ENCODE results near the gene SFTPA2. TPM values are rescaled to one million over a fixed set of nuclear protein-coding genes. Genes with fewer than 3 reads are reported as not detected.
"Not testable (repeated sequence)": the region's sequence is repeated elsewhere in the genome, so short reads cannot be mapped to it uniquely, and the experiment has no call there.

SFTPA2 gene
- total RNA-seq, 2 donors from 2014 or later: not detected

GRCh38 chr10:79533142-79533902, 26.9 kb downstream of the SFTPA2 start:
- H3K27ac Mint-ChIP-seq; H3K36me3 Mint-ChIP-seq; ATAC-seq; H3K9me3 Mint-ChIP-seq; DNase-seq (ENCODE audit: low spot score in 2 of 2): not testable (repeated sequence)

DNA sequence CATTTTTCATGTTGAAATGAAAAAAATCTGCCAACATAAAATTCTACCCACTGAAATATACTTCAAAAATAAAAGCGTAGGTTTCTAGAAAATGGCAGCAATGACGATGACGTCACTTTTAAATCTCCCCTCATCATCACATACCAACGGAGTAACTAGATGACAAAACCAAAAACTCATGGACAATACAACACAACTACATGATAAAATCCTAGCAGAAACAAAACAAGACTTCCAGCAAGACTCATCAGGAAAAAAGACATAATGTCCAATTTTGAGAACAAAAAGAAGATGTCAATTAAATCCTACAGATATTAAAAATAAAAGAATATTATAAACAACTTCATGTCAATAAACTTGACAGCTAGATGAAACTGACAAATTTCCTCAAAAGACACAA, 31.9 kb downstream of the SFTPA2 start:
- H3K27ac Mint-ChIP-seq; H3K9me3 Mint-ChIP-seq; H3K36me3 Mint-ChIP-seq; DNase-seq (ENCODE audit: low spot score in 2 of 2); ATAC-seq: not testable (repeated sequence)

GRCh38 chr10:79525049-79525710, 35.0 kb downstream of the SFTPA2 start:
- DNase-seq (ENCODE audit: low spot score in 2 of 2); H3K36me3 Mint-ChIP-seq; ATAC-seq; H3K27ac Mint-ChIP-seq; H3K9me3 Mint-ChIP-seq: not testable (repeated sequence)

DNA sequence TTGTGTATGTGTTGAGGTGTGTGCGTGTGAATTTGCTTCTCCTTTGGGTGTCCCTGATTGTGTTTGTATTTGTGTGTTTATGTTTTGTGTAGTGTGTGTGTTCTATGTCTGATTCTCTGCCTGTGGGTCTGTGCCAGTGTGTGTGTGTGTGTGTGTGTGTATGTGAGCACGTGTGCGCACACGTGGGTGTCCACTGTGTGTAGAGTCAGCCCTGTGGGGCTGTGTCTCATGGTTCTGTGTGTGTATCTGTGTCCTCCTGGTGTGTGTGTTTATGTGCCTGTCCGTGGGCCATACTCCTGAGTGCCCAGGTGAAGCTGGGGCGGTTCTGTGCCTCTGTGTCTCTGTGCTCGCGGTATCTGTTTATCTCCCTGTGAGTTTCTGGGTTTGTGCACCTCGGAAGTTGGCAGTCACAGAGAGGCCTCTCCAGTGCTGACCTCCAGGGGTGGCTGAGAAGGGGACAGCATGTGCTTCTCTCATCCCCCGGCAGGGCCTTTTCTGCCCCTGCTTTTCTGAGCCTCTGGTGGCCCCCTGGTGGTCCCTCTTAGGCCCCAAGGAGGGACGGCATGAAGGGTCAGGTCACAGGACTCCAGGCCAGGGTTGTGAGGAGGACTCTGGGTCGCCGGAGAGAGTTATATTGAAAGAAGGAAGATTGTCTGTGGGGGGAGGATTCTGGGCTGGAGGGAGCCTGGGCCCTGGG, 36.9 kb downstream of the SFTPA2 start:
- H3K27ac Mint-ChIP-seq: peak overlapping the region in 1 of 2 donors; percentile 65
- not testable (repeated sequence) for ATAC-seq; H3K36me3 Mint-ChIP-seq; DNase-seq (ENCODE audit: low spot score in 2 of 2); H3K9me3 Mint-ChIP-seq

DNA sequence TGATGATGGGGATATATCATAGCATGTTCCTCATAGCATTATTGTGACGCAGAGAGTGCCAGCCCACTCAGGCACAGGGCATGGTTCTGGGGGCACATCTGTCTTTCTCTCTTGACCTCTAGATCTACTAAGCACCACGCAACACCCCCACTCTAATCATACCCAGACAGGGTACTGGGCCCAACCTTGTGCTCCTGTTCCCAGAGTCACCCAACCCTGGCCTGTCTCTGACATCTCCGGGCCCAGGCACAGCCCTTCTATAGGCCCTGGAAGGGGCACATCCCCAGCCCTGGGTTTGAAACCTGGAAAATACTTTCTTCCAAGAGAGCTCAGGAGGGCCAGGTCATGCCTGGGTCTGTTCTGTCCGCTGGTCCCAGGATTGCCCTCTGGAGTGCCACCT, 37.7 kb downstream of the SFTPA2 start:
- H3K36me3 Mint-ChIP-seq; H3K27ac Mint-ChIP-seq; DNase-seq (ENCODE audit: low spot score in 2 of 2); H3K9me3 Mint-ChIP-seq: not testable (repeated sequence)
- ATAC-seq: peak in 1 of 2 donors; percentile 26

- not testable (repeated sequence) for DNase-seq (ENCODE audit: low spot score in 2 of 2); ATAC-seq
These were observed 38.5 kb downstream of the SFTPA2 start for GRCh38 chr10:79521751-79522150.

GRCh38 chr10:79517567-79517966, 42.6 kb downstream of the SFTPA2 start:
- DNase-seq (ENCODE audit: low spot score in 2 of 2); H3K9me3 Mint-ChIP-seq; ATAC-seq; H3K36me3 Mint-ChIP-seq; H3K27ac Mint-ChIP-seq: not testable (repeated sequence)

More at GRCh38 chr10:79521751-79522150, 38.5 kb downstream of the SFTPA2 start:
- H3K27ac Mint-ChIP-seq, H3K9me3 Mint-ChIP-seq, H3K36me3 Mint-ChIP-seq: not testable (repeated sequence)

DNA sequence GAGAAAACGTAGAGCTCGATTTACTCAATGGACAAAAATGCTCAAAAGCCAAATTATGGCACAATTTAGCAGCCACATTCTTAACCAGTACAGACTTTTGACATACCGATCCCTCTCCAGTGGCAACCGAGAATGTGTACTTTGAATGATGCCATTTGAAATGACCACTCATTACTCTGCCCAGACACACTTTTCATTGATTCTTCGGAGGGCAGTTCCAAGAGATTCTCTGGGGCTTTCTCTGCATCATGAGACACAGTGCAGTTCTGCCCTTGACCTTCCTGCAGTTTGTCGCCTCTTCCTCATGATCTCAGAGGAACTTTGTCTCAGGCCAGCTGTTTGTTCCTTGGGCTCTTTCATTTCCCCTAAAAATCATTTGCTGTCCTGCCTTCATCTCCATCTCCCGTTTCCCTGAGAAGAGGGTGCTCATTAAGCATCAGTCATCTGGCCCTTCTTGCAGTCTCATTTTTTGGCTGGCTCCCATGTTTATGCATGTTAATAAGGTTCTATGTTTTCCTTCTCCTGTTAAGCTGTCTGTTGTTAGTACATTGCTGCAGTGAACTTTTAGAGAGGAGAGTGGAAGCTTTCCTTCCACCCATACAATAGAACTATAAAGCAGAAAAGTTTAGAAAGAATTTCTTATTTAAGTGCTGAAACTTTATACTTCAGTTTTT, 43.5 kb downstream of the SFTPA2 start:
- not testable (repeated sequence) for H3K27ac Mint-ChIP-seq; H3K9me3 Mint-ChIP-seq; ATAC-seq; DNase-seq (ENCODE audit: low spot score in 2 of 2); H3K36me3 Mint-ChIP-seq

DNA sequence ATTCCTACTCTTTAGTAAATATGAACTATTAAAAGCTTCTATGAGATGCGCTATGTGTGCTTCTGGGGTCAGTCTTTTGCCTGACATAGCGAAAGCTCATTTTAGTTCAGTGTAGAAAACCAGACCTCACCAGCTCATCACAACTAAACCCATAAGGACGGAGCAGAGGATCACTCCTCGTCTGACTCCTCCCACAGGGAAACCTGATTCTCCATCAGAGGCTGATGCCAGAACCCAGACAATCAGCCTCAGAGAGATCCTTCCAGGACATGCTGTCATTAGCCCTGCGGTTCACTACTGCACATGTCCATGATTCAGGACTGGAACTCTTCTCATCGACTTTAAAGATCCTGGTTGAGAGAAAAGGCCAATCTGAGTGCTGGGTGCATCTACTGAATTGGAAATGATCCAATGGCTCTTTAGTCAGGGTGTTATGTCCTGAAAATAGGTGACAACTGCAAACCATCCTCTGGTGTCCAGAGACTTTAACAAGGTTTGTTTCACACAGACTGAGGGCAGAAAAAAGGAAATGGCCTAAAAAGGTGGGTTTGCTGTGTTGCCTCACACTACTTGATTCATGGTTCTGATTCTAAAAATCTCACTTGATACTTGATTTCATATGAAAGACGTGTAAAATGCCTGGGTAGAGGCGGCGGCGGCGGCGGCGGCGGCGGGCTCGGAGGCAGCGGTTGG, 48.2 kb downstream of the SFTPA2 start, which contains the start of gene EIF5AL1:
EIF5AL1 (plus strand) TSS at position 643 of the 693 bp plus-strand sequence. CDS start 117 bp downstream, outside the sequence.
- ATAC-seq; H3K27ac Mint-ChIP-seq; H3K36me3 Mint-ChIP-seq; DNase-seq (ENCODE audit: low spot score in 2 of 2); H3K9me3 Mint-ChIP-seq: not testable (repeated sequence)

- H3K27ac Mint-ChIP-seq; DNase-seq (ENCODE audit: low spot score in 2 of 2); ATAC-seq; H3K9me3 Mint-ChIP-seq; H3K36me3 Mint-ChIP-seq: not testable (repeated sequence)
These were observed 50.2 kb downstream of the SFTPA2 start for GRCh38 chr10:79509934-79510508.

- peak; percentile 49 to 73 for ATAC-seq
- H3K27ac Mint-ChIP-seq; H3K9me3 Mint-ChIP-seq; DNase-seq (ENCODE audit: low spot score in 2 of 2); H3K36me3 Mint-ChIP-seq: not testable (repeated sequence)
These were observed 50.8 kb downstream of the SFTPA2 start for GRCh38 chr10:79509306-79509933.

- ATAC-seq; H3K27ac Mint-ChIP-seq; DNase-seq (ENCODE audit: low spot score in 2 of 2); H3K36me3 Mint-ChIP-seq; H3K9me3 Mint-ChIP-seq: not testable (repeated sequence)
These were observed 52.0 kb downstream of the SFTPA2 start for GRCh38 chr10:79508245-79508644.

DNA sequence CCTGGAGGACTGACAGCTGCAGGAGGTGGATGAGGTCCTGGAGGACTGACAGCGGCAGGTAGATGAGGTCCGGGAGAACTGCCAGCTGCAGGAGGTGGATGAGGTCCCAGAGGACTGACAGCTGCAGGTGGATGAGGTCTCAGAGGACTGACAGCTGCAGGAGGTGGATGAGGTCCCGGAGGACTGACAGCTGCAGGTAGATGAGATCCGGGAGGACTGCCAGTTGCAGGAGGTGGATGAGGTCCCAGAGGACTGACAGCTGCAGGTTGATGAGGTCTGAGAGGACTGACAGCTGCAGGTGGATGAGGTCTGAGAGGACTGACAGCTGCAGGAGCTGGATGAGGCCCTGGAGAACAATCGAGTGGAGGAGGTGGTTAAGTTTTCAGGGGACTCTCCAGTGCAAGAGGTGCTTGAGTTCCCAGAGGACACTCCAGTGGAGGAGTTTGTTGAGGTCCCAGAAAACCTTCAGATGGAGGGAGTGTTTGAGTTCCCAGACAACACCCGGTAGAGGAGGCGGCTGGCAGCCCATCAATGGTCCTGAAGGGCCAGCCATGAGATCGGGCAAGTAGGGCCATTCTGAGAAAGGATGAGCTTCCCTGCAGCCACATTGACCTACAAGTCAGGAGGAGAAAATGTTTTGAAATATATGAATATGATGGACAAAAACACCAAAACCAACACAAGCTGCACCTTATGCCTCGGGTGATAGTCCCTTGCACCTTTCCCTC, 52.6 kb downstream of the SFTPA2 start:
- ATAC-seq (no peak), DNase-seq (ENCODE audit: low spot score in 2 of 2) (no peak)
- H3K9me3 Mint-ChIP-seq: no peaks in the 10 kb centered on the region
- H3K27ac Mint-ChIP-seq: no peak overlapping the region
- no peaks in the 10 kb centered on the region for H3K36me3 Mint-ChIP-seq

Measured in activated naive CD4-positive, alpha-beta T cell treated with anti-CD3 and anti-CD28 coated beads, Interleukin-2, amount 50 U/mL, for 72 hours (primary cell).